ENCODE measurements around the gene IL20.

DNA sequence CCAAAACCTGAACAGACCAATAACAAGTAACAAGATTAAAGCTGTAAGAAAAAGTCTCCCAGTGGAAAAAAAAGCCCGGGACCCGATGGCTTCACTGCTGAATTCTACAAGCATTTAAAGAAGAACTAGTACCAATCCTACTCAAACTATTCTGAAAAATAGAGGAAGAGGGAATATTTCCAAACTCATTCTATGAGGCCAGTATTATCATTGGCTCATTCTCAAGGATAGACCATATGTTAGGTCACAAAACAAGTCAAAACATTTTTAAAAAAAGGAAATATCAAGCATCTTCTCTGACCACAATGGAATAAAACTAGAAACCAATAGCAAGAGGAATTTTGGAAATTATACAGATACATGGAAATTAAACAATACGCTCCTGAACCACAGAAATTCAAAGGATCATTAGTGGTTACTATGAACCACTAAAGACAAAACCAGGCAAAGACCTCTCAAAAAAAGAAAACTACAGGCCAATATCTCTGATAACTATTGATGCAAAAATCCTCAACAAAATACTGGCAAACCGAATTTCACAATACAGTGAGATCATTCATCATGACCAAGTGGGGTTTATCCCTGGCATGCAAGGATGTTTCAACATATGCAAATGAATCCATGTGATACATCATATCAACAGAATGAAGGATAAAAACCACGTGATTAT is 13.9 kb upstream of the IL20 start:
- no peak for TF ChIP-seq GATA3 (IDR thresholded peaks at IDR 0.05; ENCODE audit: low read depth, low read length)
- no peak for TF ChIP-seq GATA2 (IDR thresholded peaks at IDR 0.05; ENCODE audit: low read depth, low read length)

Data from SH-SY5Y (cell line).